ACC112 (cell line): ENCODE results near the gene SOX15.
A peak's percentile ranks its signal among the peaks of the same experiment; 100 is the strongest.

Source experiments
- H2AFZ ChIP-seq: fragments of 200-600 bp; sonication (generic); one replicate; pipeline ENCODE4 v1.6.0; 2017; ENCODE audit warnings: antibody characterized with exemption, low read length; ENCODE audit not compliant: unreplicated experiment
- H3K27ac ChIP-seq: fragments of 200-600 bp; sonication (generic); 2 replicates; pipeline ENCODE4 v1.5.1; 2014; ENCODE audit warnings: low read depth, mild to moderate bottlenecking, antibody characterized with exemption, low read length, moderate library complexity
- H3K27me3 ChIP-seq: fragments of 200-600 bp; sonication (generic); 2 replicates; pipeline ENCODE4 v1.6.1; 2014; ENCODE audit warnings: mild to moderate bottlenecking, antibody characterized with exemption, low read length, moderate library complexity, mixed read lengths; ENCODE audit not compliant: insufficient read depth
- H3K36me3 ChIP-seq: fragments of 200-600 bp; sonication (generic); 2 replicates; pipeline ENCODE4 v1.6.1; 2016; ENCODE audit warnings: mild to moderate bottlenecking, antibody characterized with exemption, low read length, moderate library complexity, mixed read lengths; ENCODE audit not compliant: insufficient read depth
- H3K4me1 ChIP-seq: fragments of 200-600 bp; sonication (generic); one replicate; pipeline ENCODE4 v1.6.1; 2016; ENCODE audit warnings: low read length, mixed read lengths; ENCODE audit not compliant: insufficient read depth, unreplicated experiment, control insufficient read depth
- H3K4me3 ChIP-seq: fragments of 200-600 bp; sonication (generic); 2 replicates; pipeline ENCODE4 v1.5.1; 2014; ENCODE audit warnings: mild to moderate bottlenecking, low read depth, low read length
- H3K79me2 ChIP-seq: fragments of 200-600 bp; sonication (generic); one replicate; pipeline ENCODE4 v1.6.0; 2016; ENCODE audit warnings: low read length; ENCODE audit not compliant: control insufficient read depth, unreplicated experiment, insufficient read depth

SOX15 gene

GRCh38 chr17:7555320-7555948 lies 34.5 kb downstream of the SOX15 start:
- Histone ChIP-seq H3K36me3 (no peaks in the 10 kb centered on the region), H3K79me2 (peaks cover 9% of the 10 kb centered on the region), H3K27me3 (no peaks in the 10 kb centered on the region), H3K4me1 (peaks cover 24% of the 10 kb centered on the region), H3K27ac (no peak overlapping the region), H3K4me3 (no peak overlapping the region), H2AFZ (no peak overlapping the region)

GRCh38 chr17:7553356-7553755 lies 36.5 kb downstream of the SOX15 start:
- Histone ChIP-seq H3K36me3 (no peaks in the 10 kb centered on the region), H3K27me3 (no peaks in the 10 kb centered on the region), H3K4me1 (peaks cover 14% of the 10 kb centered on the region), H3K27ac (no peak overlapping the region), H3K79me2 (no peaks in the 10 kb centered on the region), H2AFZ (no peak overlapping the region), H3K4me3 (no peak overlapping the region)

- Histone ChIP-seq H3K27me3 (no peaks in the 10 kb centered on the region), H3K27ac (no peak overlapping the region), H3K79me2 (no peaks in the 10 kb centered on the region), H3K36me3 (no peaks in the 10 kb centered on the region), H3K4me1 (peaks cover 7% of the 10 kb centered on the region), H3K4me3 (no peak overlapping the region), H2AFZ (no peak overlapping the region)
Measured at GRCh38 chr17:7552621-7553051, 37.3 kb downstream of the SOX15 start.

- H3K79me2 ChIP-seq, result no peaks in the 10 kb centered on the region
- H3K4me3 ChIP-seq, result no peak overlapping the region
- peaks cover 7% of the 10 kb centered on the region for H3K4me1 ChIP-seq
- no peaks in the 10 kb centered on the region for H3K27me3 ChIP-seq
- no peaks in the 10 kb centered on the region for H3K36me3 ChIP-seq
- H3K27ac ChIP-seq, result no peak overlapping the region
- H2AFZ ChIP-seq, result no peak overlapping the region
Measured at GRCh38 chr17:7551396-7551795, 38.5 kb downstream of the SOX15 start.

GRCh38 chr17:7550344-7550743 lies 39.5 kb downstream of the SOX15 start:
- Histone ChIP-seq H2AFZ (no peak overlapping the region), H3K79me2 (no peaks in the 10 kb centered on the region), H3K4me3 (no peak overlapping the region), H3K36me3 (no peaks in the 10 kb centered on the region), H3K4me1 (peaks cover 7% of the 10 kb centered on the region), H3K27ac (no peak overlapping the region), H3K27me3 (no peaks in the 10 kb centered on the region)

- Histone ChIP-seq H3K4me1 (peaks cover 7% of the 10 kb centered on the region), H3K27ac (no peak overlapping the region), H3K27me3 (no peaks in the 10 kb centered on the region), H3K36me3 (no peaks in the 10 kb centered on the region), H2AFZ (peak overlapping the region; percentile 95), H3K79me2 (no peaks in the 10 kb centered on the region), H3K4me3 (peak overlapping the region; percentile 87)
Measured at GRCh38 chr17:7549401-7550055, 40.4 kb downstream of the SOX15 start.

GRCh38 chr17:7548585-7549400 lies 41.1 kb downstream of the SOX15 start, which contains the start of gene TNFSF12:
TNFSF12 (plus strand) TSS chr17:7549058; CDS start chr17:7549154, 96 bp downstream.
- peak within 1 kb of the TSS; percentile 87 for H3K4me3 ChIP-seq

GRCh38 chr17:7544911-7545310 lies 45.0 kb downstream of the SOX15 start:
- Histone ChIP-seq H3K27ac (no peak overlapping the region), H3K27me3 (no peaks in the 10 kb centered on the region), H3K36me3 (no peaks in the 10 kb centered on the region), H3K4me1 (peaks cover 7% of the 10 kb centered on the region), H3K79me2 (no peaks in the 10 kb centered on the region), H3K4me3 (no peak overlapping the region), H2AFZ (no peak overlapping the region)

More at GRCh38 chr17:7548585-7549400, 41.1 kb downstream of the SOX15 start, which contains the start of gene TNFSF12:
- Histone ChIP-seq H3K27ac (no peak within 1 kb of the TSS), H2AFZ (peak within 1 kb of the TSS; percentile 95), H3K4me1 (peaks cover 7% of the 10 kb centered on the region), H3K27me3 (no peaks in the 10 kb centered on the region), H3K79me2 (no peaks in the 10 kb centered on the region), H3K36me3 (no peaks in the 10 kb centered on the region)

GRCh38 chr17:7541074-7541621 lies 48.7 kb downstream of the SOX15 start:
- no peaks in the 10 kb centered on the region for H3K4me1 ChIP-seq
- H2AFZ ChIP-seq, result no peak overlapping the region

GRCh38 chr17:7538891-7539545 lies 50.9 kb downstream of the SOX15 start:
- no peak overlapping the region for H2AFZ ChIP-seq
- H3K27me3 ChIP-seq, result no peaks in the 10 kb centered on the region
- H3K4me3 ChIP-seq, result no peak overlapping the region
- no peaks in the 10 kb centered on the region for H3K4me1 ChIP-seq
- no peaks in the 10 kb centered on the region for H3K79me2 ChIP-seq
- H3K36me3 ChIP-seq, result no peaks in the 10 kb centered on the region
- H3K27ac ChIP-seq, result no peak overlapping the region

More at GRCh38 chr17:7541074-7541621, 48.7 kb downstream of the SOX15 start:
- no peaks in the 10 kb centered on the region for H3K36me3 ChIP-seq
- no peaks in the 10 kb centered on the region for H3K27me3 ChIP-seq
- no peak overlapping the region for H3K4me3 ChIP-seq
- no peaks in the 10 kb centered on the region for H3K79me2 ChIP-seq
- H3K27ac ChIP-seq, result no peak overlapping the region
